Measurements from ENCODE around the gene RETREG2. TPM values are rescaled to one million over a fixed set of nuclear protein-coding genes. Genes with fewer than 3 reads are reported as not detected.

Gene RETREG2
- total and polyA plus RNA-seq, 2 experiments from 2014 or later = 13.2 to 41.8 TPM

- no peak for TF ChIP-seq ZNF462 (CRISPR knock-in tag; IDR thresholded peaks at IDR 0.05)
- no peak for TF ChIP-seq ZNF114 (CRISPR knock-in tag; IDR thresholded peaks at IDR 0.05)
- TF ChIP-seq NANOG (IDR thresholded peaks at IDR 0.05; ENCODE audit: borderline replicate concordance) = no peak
- no peak for TF ChIP-seq CREB1 (CRISPR knock-in tag; IDR thresholded peaks at IDR 0.05; ENCODE audit: low read depth)
These were observed 5.6 kb upstream of the RETREG2 start (continued) for GRCh38 chr2:219172231-219173154.

- Histone ChIP-seq H3K4me1 (ENCODE audit: insufficient read depth) (peaks cover 6% of the 10 kb centered on the region), H3K9me2 (ENCODE audit: insufficient read depth) (no peaks in the 10 kb centered on the region), H3K36me3 (ENCODE audit: insufficient read depth) (no peaks in the 10 kb centered on the region), H3K79me2 (replicated peaks; ENCODE audit: insufficient read depth) (no peaks in the 10 kb centered on the region), H3F3A (replicated peaks; ENCODE audit: low read depth) (peaks cover 17% of the 10 kb centered on the region), H4K20me1 (replicated peaks; ENCODE audit: insufficient read depth) (no peaks in the 10 kb centered on the region), H3K27ac (ENCODE audit: low read depth) (no peak overlapping the region), H2AFZ (no peak overlapping the region), H3K27me3 (ENCODE audit: insufficient read depth) (no peaks in the 10 kb centered on the region), H3K4me3 (no peak overlapping the region), H3K4me2 (no peak overlapping the region)
- H3K36me3 Mint-ChIP-seq (ENCODE audit: low read depth) = peaks cover 17% of the 10 kb centered on the region
- H3K9me3 Mint-ChIP-seq = no peaks in the 10 kb centered on the region; the same call in 2 of the 3 replicates
- no peak overlapping the region for H3K4me3 Mint-ChIP-seq
- no peak for DNase-seq (ENCODE audit: low spot score)
- peaks cover 12% of the 10 kb centered on the region for H3K4me1 Mint-ChIP-seq
- H3K27me3 Mint-ChIP-seq (ENCODE audit: insufficient read depth, low read depth, poor library complexity) = peaks cover 16% of the 10 kb centered on the region
- H3K27ac Mint-ChIP-seq = no peak overlapping the region
- TF ChIP-seq JUNB (IDR thresholded peaks at IDR 0.05; ENCODE audit: unreplicated experiment) (no peak), CREB1 (CRISPR knock-in tag; IDR thresholded peaks at IDR 0.05; ENCODE audit: low read depth) (no peak), NANOG (IDR thresholded peaks at IDR 0.05; ENCODE audit: borderline replicate concordance) (no peak), STAT1 (IDR thresholded peaks at IDR 0.05; ENCODE audit: unreplicated experiment) (no peak), CTCF (conservative IDR thresholded peaks at IDR 0.05; ENCODE audit: low read depth in 2 of 2) (no peak), EZH2phosphoT487 (IDR thresholded peaks at IDR 0.05; ENCODE audit: unreplicated experiment) (no peak), ZNF331 (CRISPR knock-in tag; IDR thresholded peaks at IDR 0.05; ENCODE audit: low read depth) (no peak)
- TF ChIP-seq, protein P1, sequence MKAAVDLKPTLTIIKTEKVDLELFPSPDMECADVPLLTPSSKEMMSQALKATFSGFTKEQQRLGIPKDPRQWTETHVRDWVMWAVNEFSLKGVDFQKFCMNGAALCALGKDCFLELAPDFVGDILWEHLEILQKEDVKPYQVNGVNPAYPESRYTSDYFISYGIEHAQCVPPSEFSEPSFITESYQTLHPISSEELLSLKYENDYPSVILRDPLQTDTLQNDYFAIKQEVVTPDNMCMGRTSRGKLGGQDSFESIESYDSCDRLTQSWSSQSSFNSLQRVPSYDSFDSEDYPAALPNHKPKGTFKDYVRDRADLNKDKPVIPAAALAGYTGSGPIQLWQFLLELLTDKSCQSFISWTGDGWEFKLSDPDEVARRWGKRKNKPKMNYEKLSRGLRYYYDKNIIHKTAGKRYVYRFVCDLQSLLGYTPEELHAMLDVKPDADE (IDR thresholded peaks at IDR 0.05) = no peak
- ATAC-seq = no peak
These were observed 4.9 kb upstream of the RETREG2 start for GRCh38 chr2:219173176-219173575.

Measured in GM23338 (cell line).